ENCODE results near the gene PPP1R15B.

DNA sequence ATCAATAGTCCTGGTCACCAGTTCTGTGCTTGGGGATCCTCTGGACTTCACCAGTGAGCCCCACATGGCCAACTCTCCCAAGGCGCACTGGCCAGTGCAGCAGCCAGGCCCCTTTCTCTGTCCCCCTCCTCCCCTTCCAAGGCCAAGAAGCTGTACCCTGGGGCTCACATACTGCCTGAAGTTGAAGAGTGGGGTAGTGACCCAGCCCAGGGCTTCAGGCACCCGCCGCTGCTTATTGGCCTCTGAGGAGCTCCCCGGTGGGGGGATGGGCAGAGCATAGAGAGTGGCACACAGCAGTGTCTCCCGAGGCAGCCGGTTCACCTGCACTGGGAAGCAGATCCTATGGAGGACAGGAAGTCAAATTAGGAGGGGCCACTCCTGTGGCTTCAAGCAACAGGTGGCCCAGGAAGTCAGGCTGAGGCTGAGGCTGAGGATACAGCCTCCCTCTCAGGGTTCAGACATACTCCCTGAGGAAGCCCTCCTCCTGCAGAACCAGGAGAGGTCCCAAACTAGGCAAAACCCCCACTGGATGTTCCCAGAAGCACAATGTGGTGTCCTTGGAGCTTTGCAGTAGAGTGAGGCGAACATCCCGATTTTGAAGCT is 38.2 kb upstream of the PPP1R15B start:
- TF ChIP-seq POLR2A (IDR thresholded peaks at IDR 0.05), result no peak
- TF ChIP-seq, protein P1, sequence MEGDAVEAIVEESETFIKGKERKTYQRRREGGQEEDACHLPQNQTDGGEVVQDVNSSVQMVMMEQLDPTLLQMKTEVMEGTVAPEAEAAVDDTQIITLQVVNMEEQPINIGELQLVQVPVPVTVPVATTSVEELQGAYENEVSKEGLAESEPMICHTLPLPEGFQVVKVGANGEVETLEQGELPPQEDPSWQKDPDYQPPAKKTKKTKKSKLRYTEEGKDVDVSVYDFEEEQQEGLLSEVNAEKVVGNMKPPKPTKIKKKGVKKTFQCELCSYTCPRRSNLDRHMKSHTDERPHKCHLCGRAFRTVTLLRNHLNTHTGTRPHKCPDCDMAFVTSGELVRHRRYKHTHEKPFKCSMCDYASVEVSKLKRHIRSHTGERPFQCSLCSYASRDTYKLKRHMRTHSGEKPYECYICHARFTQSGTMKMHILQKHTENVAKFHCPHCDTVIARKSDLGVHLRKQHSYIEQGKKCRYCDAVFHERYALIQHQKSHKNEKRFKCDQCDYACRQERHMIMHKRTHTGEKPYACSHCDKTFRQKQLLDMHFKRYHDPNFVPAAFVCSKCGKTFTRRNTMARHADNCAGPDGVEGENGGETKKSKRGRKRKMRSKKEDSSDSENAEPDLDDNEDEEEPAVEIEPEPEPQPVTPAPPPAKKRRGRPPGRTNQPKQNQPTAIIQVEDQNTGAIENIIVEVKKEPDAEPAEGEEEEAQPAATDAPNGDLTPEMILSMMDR (IDR thresholded peaks at IDR 0.05), result no peak
